C4-2B (cell line): ENCODE data around the gene TMEM179.

Experiments used
- H3K27ac ChIP-seq: fragments of 450-650 bp; 2 replicates; pipeline ENCODE4 v1.5.1; 2017
- CTCF ChIP-seq: fragments of 450-650 bp; conservative IDR thresholded peaks from 2 replicates; pipeline ENCODE4 v1.5.1; 2017; ENCODE audit warnings: mild to moderate bottlenecking
- ZFX ChIP-seq: fragments of 450-650 bp; IDR thresholded peaks from 2 replicates; pipeline ENCODE4 v1.6.1; 2017

The TMEM179 gene

GRCh38 chr14:104636131-104636530 is 31.6 kb upstream of the TMEM179 start:
- no peak overlapping the region for H3K27ac ChIP-seq
- no peak for TF ChIP-seq ZFX
- no peak for TF ChIP-seq CTCF

GRCh38 chr14:104635717-104636116 is 31.1 kb upstream of the TMEM179 start:
- TF ChIP-seq CTCF = no peak
- TF ChIP-seq ZFX = no peak
- H3K27ac ChIP-seq = no peak overlapping the region

- no peak overlapping the region for H3K27ac ChIP-seq
- TF ChIP-seq CTCF (no peak), ZFX (no peak)
Measured at GRCh38 chr14:104634886-104635570, 30.5 kb upstream of the TMEM179 start.

- H3K27ac ChIP-seq = no peak overlapping the region
- TF ChIP-seq ZFX (no peak), CTCF (no peak)
Measured at GRCh38 chr14:104634138-104634760, 29.7 kb upstream of the TMEM179 start.

- H3K27ac ChIP-seq = no peak overlapping the region
- TF ChIP-seq ZFX = no peak
- TF ChIP-seq CTCF = no peak
Measured at GRCh38 chr14:104633276-104634137, 28.9 kb upstream of the TMEM179 start.

- TF ChIP-seq ZFX = no peak
- no peak for TF ChIP-seq CTCF
- H3K27ac ChIP-seq = no peak overlapping the region
Measured at GRCh38 chr14:104632781-104633180, 28.2 kb upstream of the TMEM179 start.

GRCh38 chr14:104624939-104625338 is 20.4 kb upstream of the TMEM179 start:
- no peak for TF ChIP-seq CTCF
- TF ChIP-seq ZFX = no peak

More at GRCh38 chr14:104624939-104625338, 20.4 kb upstream of the TMEM179 start:
- H3K27ac ChIP-seq = no peak overlapping the region
